WTC11 (cell line): ENCODE measurements around the gene SEC16A. TPM values are rescaled to one million over a fixed set of nuclear protein-coding genes. Genes with fewer than 3 reads are reported as not detected.

ENCODE experiments used
- ATAC-seq: fragments of 200-7000 bp; cut with Tn5 transposase; 2 replicates; pipeline ENCODE4 v1.10.0; 2021; ENCODE audit warnings: mild to moderate bottlenecking, moderate library complexity
- CTCF ChIA-PET: fragments of 300-600 bp; sonication (Branson Sonifier 250); formaldehyde crosslinking; loops from one replicate; lab custom pipeline; 2021; ENCODE audit warnings: antibody characterized with exemption; lab: Charles Lee
- POLR2A ChIA-PET: fragments of 350-600 bp; sonication (Branson Sonifier 250); formaldehyde crosslinking; loops from one replicate; lab custom pipeline; 2021; ENCODE audit warnings: antibody characterized with exemption; lab: Charles Lee
- DNase-seq: peaks from one replicate; pipeline ENCODE4 v3.0.0; 2021; ENCODE audit warnings: low spot score
- H3K27ac Mint-ChIP-seq: 2 replicates; pipeline ENCODE4 v1.8.0; 2021; ENCODE audit warnings: mixed read lengths
- H3K27me3 Mint-ChIP-seq: 2 replicates; pipeline ENCODE4 v1.8.0; 2021; ENCODE audit warnings: low read depth, mild to moderate bottlenecking, moderate library complexity, mixed read lengths
- H3K36me3 Mint-ChIP-seq: 2 replicates; pipeline ENCODE4 v1.8.0; 2021; ENCODE audit warnings: mixed read lengths
- H3K4me1 Mint-ChIP-seq: 2 replicates; pipeline ENCODE4 v1.8.0; 2022; ENCODE audit warnings: mixed read lengths
- H3K4me3 Mint-ChIP-seq: 2 replicates; pipeline ENCODE4 v1.8.0; 2021; ENCODE audit warnings: mild to moderate bottlenecking, moderate library complexity, mixed read lengths
- H3K9me3 Mint-ChIP-seq: 2 replicates; pipeline ENCODE4 v1.8.0; 2021; ENCODE audit warnings: mixed read lengths
- ATF2 ChIP-seq: sonication (generic); formaldehyde crosslinking; IDR thresholded peaks from 2 replicates; pipeline ENCODE4 v1.8.1; 2022; ENCODE audit warnings: low read depth, missing genetic modification reagents, borderline replicate concordance
- E2F1 ChIP-seq: sonication (generic); formaldehyde crosslinking; IDR thresholded peaks from 2 replicates; pipeline ENCODE4 v1.8.0; 2022; ENCODE audit warnings: mild to moderate bottlenecking, missing genetic modification reagents
- NFE2L1 ChIP-seq: sonication (generic); formaldehyde crosslinking; IDR thresholded peaks from 2 replicates; pipeline ENCODE4 v1.8.1; 2023; ENCODE audit warnings: missing genetic modification reagents
- NR1H2 ChIP-seq: sonication (generic); formaldehyde crosslinking; IDR thresholded peaks from 2 replicates; pipeline ENCODE4 v1.9.0; 2021; ENCODE audit warnings: mild to moderate bottlenecking, moderate library complexity, missing genetic modification reagents
- RELA ChIP-seq: sonication (generic); formaldehyde crosslinking; IDR thresholded peaks from 2 replicates; pipeline ENCODE4 v1.8.1; 2022; ENCODE audit warnings: missing genetic modification reagents, mild to moderate bottlenecking, borderline replicate concordance
- SMAD3 ChIP-seq: sonication (generic); formaldehyde crosslinking; IDR thresholded peaks from 2 replicates; pipeline ENCODE4 v1.8.0; 2022; ENCODE audit warnings: missing genetic modification reagents, mild to moderate bottlenecking, borderline replicate concordance
- STAT6 ChIP-seq: sonication (generic); formaldehyde crosslinking; conservative IDR thresholded peaks from 2 replicates; pipeline ENCODE4 v1.8.1; 2023; ENCODE audit warnings: mild to moderate bottlenecking, low read depth, missing genetic modification reagents, moderate library complexity
- ZSCAN18 ChIP-seq: fragments of 250-450 bp; sonication (Bioruptor Pico); IDR thresholded peaks from 2 replicates; pipeline ENCODE4 v2.1.2; 2022; ENCODE audit warnings: mild to moderate bottlenecking, moderate library complexity
- microRNA-seq: library from miRNA; unstranded; fragments of <30 nt; microRNA quantifications from one replicate; pipeline ENCODE4 v1.2.0, GENCODE V29; 2022; ENCODE audit warnings: borderline number of aligned reads
- total RNA-seq: library from RNA; stranded (reverse); gene quantifications from 3 replicates; pipeline ENCODE4 v1.2.3, GENCODE V29; 2021

Gene SEC16A
- total RNA-seq, 1 experiment from 2014 or later = 70.9 TPM

GRCh38 chr9:136391737-136392537 is 90.9 kb downstream of the SEC16A start:
- Mint-ChIP-seq H3K36me3 (peaks cover 47% of the 10 kb centered on the region), H3K9me3 (no peaks in the 10 kb centered on the region), H3K27ac (no peak overlapping the region), H3K4me3 (no peak overlapping the region), H3K27me3 (no peaks in the 10 kb centered on the region), H3K4me1 (no peaks in the 10 kb centered on the region)
- DNase-seq (no peak), ATAC-seq (no peak)
- CTCF ChIA-PET = interaction anchor here (1.0 to 1.3 kb wide), 3 partner anchors 9 to 52 kb away, joined by 3 to 4 read pairs (median 3); no protein-coding TSS in a partner anchor
- POLR2A ChIA-PET = no interaction called here
- TF ChIP-seq SMAD3 (CRISPR knock-in tag) (no peak), ATF2 (CRISPR knock-in tag) (no peak), NFE2L1 (CRISPR knock-in tag) (no peak), E2F1 (CRISPR knock-in tag) (no peak), NR1H2 (CRISPR knock-in tag) (no peak), RELA (CRISPR knock-in tag) (no peak), STAT6 (no peak), ZSCAN18 (CRISPR knock-in tag) (no peak)

Small RNA genes within 50 kb of the gene (microRNA-seq; reads per million reads assigned to microRNA genes)
- gene MIR4673 = not detected

Other genes starting within 250 kb of the SEC16A start
- gene QSOX2, start 237.2 kb downstream of the SEC16A start, total RNA-seq = 31.7 to 33.4 TPM (median 33.2 TPM) in 3 replicates
- gene CCDC187, start 178.9 kb downstream of the SEC16A start, total RNA-seq = 0.02 to 0.04 TPM in 2 of 3 replicates, not detected in the other
- gene GPSM1, start 155.5 kb downstream of the SEC16A start, total RNA-seq = 14.2 to 16.2 TPM (median 16.2 TPM) in 3 replicates
- 13.5 to 17.2 TPM (median 15.0 TPM) in 3 replicates for gene DNLZ, start 119.3 kb downstream of the SEC16A start, total RNA-seq
- gene CARD9, start 109.4 kb downstream of the SEC16A start, total RNA-seq = 0.76 to 0.96 TPM (median 0.96 TPM) in 3 replicates
- gene SNAPC4, start 82.9 kb downstream of the SEC16A start, total RNA-seq = 18.9 to 22.8 TPM (median 20.0 TPM) in 3 replicates
- 102 to 140 TPM (median 103 TPM) in 3 replicates for gene ENTR1, start 72.4 kb downstream of the SEC16A start, total RNA-seq
- 77.0 to 103 TPM (median 79.2 TPM) in 3 replicates for gene PMPCA, start 72.4 kb downstream of the SEC16A start, total RNA-seq
- 23.6 to 25.5 TPM (median 24.0 TPM) in 3 replicates for gene INPP5E, start 43.2 kb downstream of the SEC16A start, total RNA-seq
- gene NOTCH1, start 63.0 kb upstream of the SEC16A start, total RNA-seq = 76.7 to 95.6 TPM (median 79.2 TPM) in 3 replicates
- gene EGFL7, start 179.9 kb upstream of the SEC16A start, total RNA-seq = 54.6 to 64.9 TPM (median 62.8 TPM) in 3 replicates
- 40.2 to 42.2 TPM (median 41.2 TPM) in 3 replicates for gene AGPAT2, start 204.4 kb upstream of the SEC16A start, total RNA-seq
- gene DIPK1B, start 229.5 kb upstream of the SEC16A start, total RNA-seq = 45.4 to 49.8 TPM (median 48.9 TPM) in 3 replicates